Testis (tissue), 2 donors: ENCODE results near the gene CRAT.

Experiments used
- POLR2A ChIP-seq: fragments of 450-650 bp; IDR thresholded peaks from one replicate; pipeline ENCODE4 v1.6.1; 2017; ENCODE audit warnings: antibody characterized with exemption, mild to moderate bottlenecking, moderate library complexity
- TF ChIP-seq, protein P1 (sequence below), 3 experiments: fragments of 450-650 bp in 2 of 3; fragments of 200-600 bp in 1 of 3; sonication (generic) in 1 of 3; IDR thresholded peaks; one replicate each; pipeline ENCODE4 v1.5.1; 2016 to 2019; ENCODE audit warnings: antibody characterized with exemption in 3 of 3, mild to moderate bottlenecking in 2 of 3, moderate library complexity in 1 of 3

- TF ChIP-seq, protein P1, sequence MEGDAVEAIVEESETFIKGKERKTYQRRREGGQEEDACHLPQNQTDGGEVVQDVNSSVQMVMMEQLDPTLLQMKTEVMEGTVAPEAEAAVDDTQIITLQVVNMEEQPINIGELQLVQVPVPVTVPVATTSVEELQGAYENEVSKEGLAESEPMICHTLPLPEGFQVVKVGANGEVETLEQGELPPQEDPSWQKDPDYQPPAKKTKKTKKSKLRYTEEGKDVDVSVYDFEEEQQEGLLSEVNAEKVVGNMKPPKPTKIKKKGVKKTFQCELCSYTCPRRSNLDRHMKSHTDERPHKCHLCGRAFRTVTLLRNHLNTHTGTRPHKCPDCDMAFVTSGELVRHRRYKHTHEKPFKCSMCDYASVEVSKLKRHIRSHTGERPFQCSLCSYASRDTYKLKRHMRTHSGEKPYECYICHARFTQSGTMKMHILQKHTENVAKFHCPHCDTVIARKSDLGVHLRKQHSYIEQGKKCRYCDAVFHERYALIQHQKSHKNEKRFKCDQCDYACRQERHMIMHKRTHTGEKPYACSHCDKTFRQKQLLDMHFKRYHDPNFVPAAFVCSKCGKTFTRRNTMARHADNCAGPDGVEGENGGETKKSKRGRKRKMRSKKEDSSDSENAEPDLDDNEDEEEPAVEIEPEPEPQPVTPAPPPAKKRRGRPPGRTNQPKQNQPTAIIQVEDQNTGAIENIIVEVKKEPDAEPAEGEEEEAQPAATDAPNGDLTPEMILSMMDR (IDR thresholded peaks at IDR 0.05) = no peak
- TF ChIP-seq POLR2A = no peak
Observed at GRCh38 chr9:129109537-129109903, 1.1 kb downstream of the CRAT start.
